GM12873 (cell line): ENCODE measurements around the gene NBEA.

Experiments used
- TF ChIP-seq, protein P1 (sequence below): IDR thresholded peaks from 2 replicates; pipeline ENCODE4 v1.5.1; 2012; ENCODE audit warnings: low read depth, mild to moderate bottlenecking, moderate library complexity, low read length, control low read depth; ENCODE audit not compliant: insufficient read depth; ENCODE audit errors: missing control alignments

Gene NBEA

DNA sequence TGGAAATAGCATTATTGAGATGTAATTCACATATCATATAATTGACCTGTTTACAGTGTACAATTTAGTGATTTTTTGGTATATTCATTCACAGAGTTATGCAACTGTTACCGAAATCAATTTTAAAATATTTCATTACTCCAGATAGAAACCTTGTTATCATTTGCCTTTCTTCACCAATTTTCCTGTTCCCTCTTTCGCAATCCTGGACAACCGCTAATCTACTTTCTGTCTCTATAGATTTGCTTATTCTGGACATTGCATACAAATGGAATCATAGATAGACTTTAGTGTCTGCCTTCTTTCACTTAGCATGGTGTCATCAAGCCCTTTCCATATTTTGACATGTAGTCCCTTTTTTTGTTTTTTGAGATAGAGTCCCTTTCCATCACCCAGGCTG lies 515.2 kb downstream of the NBEA start:
- TF ChIP-seq, protein P1, sequence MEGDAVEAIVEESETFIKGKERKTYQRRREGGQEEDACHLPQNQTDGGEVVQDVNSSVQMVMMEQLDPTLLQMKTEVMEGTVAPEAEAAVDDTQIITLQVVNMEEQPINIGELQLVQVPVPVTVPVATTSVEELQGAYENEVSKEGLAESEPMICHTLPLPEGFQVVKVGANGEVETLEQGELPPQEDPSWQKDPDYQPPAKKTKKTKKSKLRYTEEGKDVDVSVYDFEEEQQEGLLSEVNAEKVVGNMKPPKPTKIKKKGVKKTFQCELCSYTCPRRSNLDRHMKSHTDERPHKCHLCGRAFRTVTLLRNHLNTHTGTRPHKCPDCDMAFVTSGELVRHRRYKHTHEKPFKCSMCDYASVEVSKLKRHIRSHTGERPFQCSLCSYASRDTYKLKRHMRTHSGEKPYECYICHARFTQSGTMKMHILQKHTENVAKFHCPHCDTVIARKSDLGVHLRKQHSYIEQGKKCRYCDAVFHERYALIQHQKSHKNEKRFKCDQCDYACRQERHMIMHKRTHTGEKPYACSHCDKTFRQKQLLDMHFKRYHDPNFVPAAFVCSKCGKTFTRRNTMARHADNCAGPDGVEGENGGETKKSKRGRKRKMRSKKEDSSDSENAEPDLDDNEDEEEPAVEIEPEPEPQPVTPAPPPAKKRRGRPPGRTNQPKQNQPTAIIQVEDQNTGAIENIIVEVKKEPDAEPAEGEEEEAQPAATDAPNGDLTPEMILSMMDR, result no peak

DNA sequence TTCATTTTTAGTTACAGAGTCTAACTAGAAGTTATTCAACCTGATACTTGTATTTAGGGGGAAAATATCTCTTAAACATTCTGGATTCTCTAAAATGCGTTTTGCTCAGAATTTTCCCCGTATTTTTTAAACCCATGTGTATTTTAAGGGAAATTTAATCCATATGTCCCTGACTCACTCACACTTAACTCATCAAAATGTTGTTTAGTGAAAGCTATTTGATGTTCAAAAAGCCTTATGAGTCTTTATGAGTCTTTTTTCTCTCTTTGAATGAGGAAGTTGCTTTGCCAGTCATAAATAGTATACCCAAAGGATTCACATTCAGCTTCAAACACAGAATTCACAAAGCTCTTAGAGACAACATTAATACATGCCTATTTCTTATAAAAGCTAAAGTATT lies 518.0 kb downstream of the NBEA start:
- TF ChIP-seq, protein P1, result no peak

DNA sequence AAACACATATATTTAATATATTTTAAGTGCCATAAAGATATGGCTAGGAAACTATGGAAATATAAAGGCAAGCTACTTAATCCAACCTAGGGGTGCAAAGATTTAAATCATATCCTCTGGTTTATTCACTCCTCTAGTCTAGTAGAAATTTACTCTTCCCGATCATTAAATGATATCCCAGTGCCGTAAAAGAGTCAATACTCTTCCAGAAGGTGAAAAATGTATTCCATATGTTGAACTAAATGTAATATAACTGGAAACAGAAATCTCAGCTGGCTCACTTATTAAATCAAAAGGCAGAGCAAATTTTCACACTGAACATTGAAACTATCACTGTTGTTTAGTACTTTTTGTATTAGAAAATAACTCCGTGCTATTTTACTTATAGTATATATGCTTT lies 523.3 kb downstream of the NBEA start:
- TF ChIP-seq, protein P1, result no peak

DNA sequence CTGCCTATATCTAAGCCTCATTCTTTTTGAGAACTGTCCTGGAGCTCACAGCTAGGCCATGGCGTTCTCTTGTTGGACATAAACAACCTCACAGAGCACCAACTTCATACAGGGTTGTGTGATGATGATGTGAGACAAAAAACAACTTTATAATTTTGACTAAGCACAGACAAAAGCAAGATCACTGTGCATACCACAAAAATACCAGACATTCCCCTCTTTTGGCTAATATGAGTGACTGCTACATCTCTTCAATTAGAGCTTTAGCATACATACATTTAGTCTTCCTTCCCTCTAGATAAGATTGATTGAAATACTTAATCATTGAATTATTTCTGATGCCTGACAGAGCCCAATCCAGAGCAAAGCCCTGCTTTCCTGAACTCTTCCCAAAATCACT lies 526.1 kb downstream of the NBEA start:
- TF ChIP-seq, protein P1, result no peak

DNA sequence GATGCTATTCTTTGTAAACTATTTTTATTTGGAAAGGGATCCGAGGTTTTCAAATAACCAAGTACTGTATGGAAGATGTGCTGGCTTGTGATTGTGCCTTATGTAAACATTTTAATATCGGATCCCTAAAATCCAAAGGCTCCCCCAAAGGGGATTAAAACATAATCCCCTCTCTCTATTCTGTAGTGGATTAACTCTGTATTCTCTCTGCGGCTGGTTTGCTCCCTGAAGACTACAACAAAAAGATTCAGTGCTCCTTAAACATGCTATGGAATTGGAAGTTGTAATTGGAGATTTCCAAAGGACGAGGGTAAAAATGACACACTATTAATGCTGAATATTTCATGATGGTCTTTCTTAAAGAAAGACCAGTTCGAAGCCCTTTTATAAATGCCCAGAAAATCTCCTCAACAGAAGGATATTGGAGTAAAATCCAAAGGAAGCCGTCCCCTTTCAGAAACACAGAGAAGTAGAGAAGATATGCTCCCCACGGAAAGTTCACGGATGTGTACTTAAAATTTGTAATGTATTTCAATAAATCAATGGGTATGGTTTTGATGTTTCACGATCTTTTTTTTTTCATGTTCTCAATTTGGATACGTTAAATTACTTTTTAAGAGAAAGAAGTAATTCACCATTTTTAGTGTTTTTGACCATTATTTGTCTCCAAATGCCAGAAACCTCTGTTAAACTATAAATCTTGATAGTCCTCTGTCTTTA lies 527.9 kb downstream of the NBEA start:
- TF ChIP-seq, protein P1, result no peak

DNA sequence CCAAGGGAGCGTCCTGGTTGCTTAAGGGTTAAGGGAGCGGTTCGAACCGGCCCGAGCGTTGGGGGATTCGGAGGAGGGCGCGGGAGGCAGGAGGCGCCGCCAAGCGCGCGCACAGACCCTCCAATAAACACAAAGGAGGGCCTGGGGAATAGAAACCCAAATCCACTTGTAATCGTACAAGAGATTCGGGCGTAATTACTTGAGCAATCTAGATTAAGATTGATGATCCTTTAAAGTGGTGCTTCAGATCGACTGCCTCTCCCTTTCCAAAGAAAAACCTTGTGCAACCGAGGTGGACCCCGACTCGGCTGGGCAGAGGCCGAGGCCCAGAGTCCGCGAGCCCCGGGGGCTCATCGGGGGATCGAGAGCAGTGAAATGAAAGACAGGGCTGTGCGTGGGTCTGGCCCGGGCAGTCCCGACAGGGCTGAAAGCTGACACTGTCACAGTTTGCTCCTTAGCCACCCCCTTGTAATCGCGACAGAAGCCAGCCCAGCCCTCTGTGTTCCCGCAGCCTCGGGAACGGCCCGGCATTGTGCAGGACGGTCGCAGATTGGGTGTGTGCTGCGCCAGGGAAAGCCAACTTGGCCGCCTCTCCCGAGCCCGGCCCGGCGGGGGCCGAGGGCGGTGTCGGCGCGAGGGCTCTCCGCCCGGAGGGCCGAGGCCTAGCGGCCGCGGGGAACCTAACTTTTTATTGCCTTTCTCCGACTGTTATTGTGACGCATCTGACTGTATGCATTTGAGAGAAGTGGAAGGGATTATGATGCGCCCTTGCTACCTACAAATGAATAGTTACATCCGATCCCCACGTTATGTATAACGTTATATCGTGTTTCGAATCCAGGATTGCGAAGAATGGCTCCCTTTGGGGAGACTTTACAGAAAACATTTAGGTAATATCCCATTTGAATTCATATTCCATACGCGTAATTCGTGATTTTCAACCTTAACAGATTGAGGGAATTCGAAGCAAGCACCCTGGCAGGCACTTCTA lies 528.9 kb downstream of the NBEA start:
- TF ChIP-seq, protein P1, result no peak

DNA sequence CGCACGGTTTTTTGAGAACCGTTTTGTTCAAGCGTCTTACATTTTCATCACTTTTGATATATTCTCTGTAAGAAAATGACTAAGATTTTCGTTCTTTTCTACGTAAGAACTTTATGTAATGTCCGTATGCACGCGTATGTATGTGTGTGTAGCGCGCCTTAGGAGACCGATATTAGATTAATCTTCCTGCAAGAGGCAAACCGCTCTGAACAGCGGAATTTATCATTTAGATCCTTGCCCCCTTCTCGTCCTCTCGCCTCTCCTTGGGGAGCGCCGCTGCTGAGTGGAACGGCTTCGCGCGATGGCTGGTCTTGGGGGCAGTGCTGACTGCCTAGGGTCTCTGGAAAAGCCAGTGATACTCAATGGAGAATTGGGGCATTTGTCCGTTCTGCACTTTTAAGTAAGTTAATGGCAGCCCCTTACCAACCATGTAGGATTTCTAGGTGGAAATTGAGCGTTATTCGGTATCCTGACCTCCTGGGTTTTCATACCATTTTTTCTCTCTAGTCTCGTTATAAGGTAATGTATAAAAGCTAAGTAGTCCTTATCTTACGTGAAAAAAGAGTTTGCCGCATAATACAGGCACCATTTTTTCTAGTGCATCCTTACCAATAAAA lies 529.7 kb downstream of the NBEA start:
- TF ChIP-seq, protein P1, result no peak
